DND-41 (cell line): ENCODE data around the gene LYRM1.

Experiments used
- ATAC-seq: fragments of 200-7000 bp; cut with Tn5 transposase; 3 replicates; pipeline ENCODE4 v1.9.1; 2021; ENCODE audit warnings: low read depth; ENCODE audit not compliant: insufficient read depth
- DNase-seq: peaks from one replicate; pipeline ENCODE4 v3.0.0-alpha.2; 2020
- H2AFZ ChIP-seq: 2 replicates; pipeline ENCODE4 v1.6.0; 2012; ENCODE audit warnings: low read depth, low read length
- H3K27ac ChIP-seq: 2 replicates; pipeline ENCODE4 v1.5.1; 2012; ENCODE audit warnings: low read length, inconsistent platforms
- H3K27me3 ChIP-seq: fragments of 200-600 bp; sonication (generic); 2 replicates; pipeline ENCODE4 v1.6.0; 2012; ENCODE audit warnings: low read length, mild to moderate bottlenecking, inconsistent platforms; ENCODE audit not compliant: insufficient read depth, poor library complexity
- H3K36me3 ChIP-seq: 2 replicates; pipeline ENCODE4 v1.5.1; 2012; ENCODE audit warnings: low read length, inconsistent platforms; ENCODE audit not compliant: insufficient read depth
- H3K4me1 ChIP-seq: 2 replicates; pipeline ENCODE4 v1.5.1; 2012; ENCODE audit warnings: mild to moderate bottlenecking, low read length; ENCODE audit not compliant: insufficient read depth
- H3K4me2 ChIP-seq: 2 replicates; pipeline ENCODE4 v1.6.0; 2012; ENCODE audit warnings: mild to moderate bottlenecking, moderate library complexity, low read length, inconsistent platforms; ENCODE audit not compliant: insufficient read depth
- H3K4me3 ChIP-seq, 2 experiments: fragments of 200-600 bp in 1 of 2; shearing (Covaris generic) in 1 of 2; 2 replicates each; pipeline ENCODE4 v1.5.1; 2012 to 2016; ENCODE audit warnings: inconsistent platforms in 2 of 2, low read length in 2 of 2, mild to moderate bottlenecking in 2 of 2, low read depth in 1 of 2, moderate library complexity in 1 of 2
- H3K79me2 ChIP-seq: 2 replicates; pipeline ENCODE4 v1.6.0; 2012; ENCODE audit warnings: low read length, inconsistent platforms; ENCODE audit not compliant: insufficient read depth
- H3K9ac ChIP-seq: 2 replicates; pipeline ENCODE4 v1.6.0; 2012; ENCODE audit warnings: low read depth, mild to moderate bottlenecking, inconsistent platforms, low read length, moderate library complexity
- H3K9me3 ChIP-seq: 2 replicates; pipeline ENCODE4 v1.5.1; 2012; ENCODE audit warnings: low read length, moderate library complexity, mild to moderate bottlenecking, inconsistent platforms; ENCODE audit not compliant: insufficient read depth, severe bottlenecking
- H4K20me1 ChIP-seq: 2 replicates; pipeline ENCODE4 v1.6.0; 2012; ENCODE audit warnings: low read length; ENCODE audit not compliant: insufficient read depth
- EZH2 ChIP-seq: IDR thresholded peaks from 3 replicates; pipeline ENCODE4 v1.6.1; 2012; ENCODE audit warnings: borderline replicate concordance, low read depth, mild to moderate bottlenecking, moderate library complexity, low read length, inconsistent platforms; ENCODE audit not compliant: severe bottlenecking
- TF ChIP-seq, protein P1 (sequence below): IDR thresholded peaks from 2 replicates; pipeline ENCODE4 v1.5.1; 2012; ENCODE audit warnings: borderline replicate concordance, low read length, moderate library complexity, mild to moderate bottlenecking; ENCODE audit not compliant: poor library complexity, severe bottlenecking; ENCODE audit errors: extremely low read depth

LYRM1 gene

DNA sequence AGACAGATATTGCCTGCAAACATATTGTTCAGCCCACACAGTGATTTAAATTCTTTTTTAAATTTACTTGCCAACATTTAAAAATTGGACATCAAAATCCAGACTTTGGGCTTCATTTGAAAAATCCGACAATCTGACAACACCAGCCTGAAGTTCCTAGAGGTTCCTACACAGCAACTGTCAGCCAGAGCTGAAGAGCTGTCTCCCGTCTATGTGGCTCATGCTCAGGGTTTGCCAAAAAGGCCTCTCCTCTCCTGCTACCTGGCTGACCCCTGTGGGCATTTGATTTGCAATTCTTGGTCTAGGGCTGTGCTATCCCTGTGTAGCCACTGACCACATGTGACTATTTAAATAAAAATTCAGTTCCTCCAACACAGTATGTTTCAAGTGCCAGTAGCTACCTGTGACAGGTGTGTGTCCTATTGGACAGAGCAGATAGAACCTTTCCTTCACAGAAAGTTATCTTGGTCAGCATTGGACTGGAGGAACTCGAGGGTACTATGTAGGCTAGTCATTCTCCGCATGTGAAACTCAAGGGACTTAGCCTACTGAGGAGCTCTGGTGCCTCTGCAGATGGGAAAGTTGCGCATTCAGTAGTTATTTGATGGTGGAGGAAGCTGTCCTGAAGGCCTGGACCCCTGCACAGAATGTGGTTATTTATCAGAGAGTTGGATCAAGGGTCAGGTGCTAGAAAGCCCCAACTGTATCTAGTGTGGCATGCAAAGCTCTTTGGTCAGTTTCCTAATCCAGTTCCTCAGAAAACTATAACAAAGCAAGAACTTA, 2.7 kb downstream of the LYRM1 start:
- Histone ChIP-seq H2AFZ (no peak overlapping the region), H3K27ac (peak overlapping the region; percentile 25; the same call in 1 of the 2 replicates), H3K9me3 (no peaks in the 10 kb centered on the region), H3K9ac (no peak overlapping the region), H3K4me2 (peak overlapping the region; percentile 33; the same call in 1 of the 2 replicates), H3K4me3 (no peak overlapping the region), H3K79me2 (peaks cover 19% of the 10 kb centered on the region), H3K27me3 (no peaks in the 10 kb centered on the region), H4K20me1 (0 out of 2 replicates have a peak, but pooled peaks cover 4% of the 10 kb centered on the region), H3K36me3 (no peaks in the 10 kb centered on the region; the same call in 1 of the 2 replicates), H3K4me1 (peaks cover 55% of the 10 kb centered on the region)
- ATAC-seq (no peak), DNase-seq (no peak)
- TF ChIP-seq, protein P1, sequence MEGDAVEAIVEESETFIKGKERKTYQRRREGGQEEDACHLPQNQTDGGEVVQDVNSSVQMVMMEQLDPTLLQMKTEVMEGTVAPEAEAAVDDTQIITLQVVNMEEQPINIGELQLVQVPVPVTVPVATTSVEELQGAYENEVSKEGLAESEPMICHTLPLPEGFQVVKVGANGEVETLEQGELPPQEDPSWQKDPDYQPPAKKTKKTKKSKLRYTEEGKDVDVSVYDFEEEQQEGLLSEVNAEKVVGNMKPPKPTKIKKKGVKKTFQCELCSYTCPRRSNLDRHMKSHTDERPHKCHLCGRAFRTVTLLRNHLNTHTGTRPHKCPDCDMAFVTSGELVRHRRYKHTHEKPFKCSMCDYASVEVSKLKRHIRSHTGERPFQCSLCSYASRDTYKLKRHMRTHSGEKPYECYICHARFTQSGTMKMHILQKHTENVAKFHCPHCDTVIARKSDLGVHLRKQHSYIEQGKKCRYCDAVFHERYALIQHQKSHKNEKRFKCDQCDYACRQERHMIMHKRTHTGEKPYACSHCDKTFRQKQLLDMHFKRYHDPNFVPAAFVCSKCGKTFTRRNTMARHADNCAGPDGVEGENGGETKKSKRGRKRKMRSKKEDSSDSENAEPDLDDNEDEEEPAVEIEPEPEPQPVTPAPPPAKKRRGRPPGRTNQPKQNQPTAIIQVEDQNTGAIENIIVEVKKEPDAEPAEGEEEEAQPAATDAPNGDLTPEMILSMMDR: no peak
- no peak for TF ChIP-seq EZH2

- Histone ChIP-seq H3K36me3 (no peaks in the 10 kb centered on the region; the same call in 1 of the 2 replicates), H2AFZ (no peak overlapping the region), H3K4me1 (peaks cover 50% of the 10 kb centered on the region), H3K79me2 (peaks cover 18% of the 10 kb centered on the region), H3K4me3 (no peak overlapping the region), H3K27ac (peak overlapping the region; percentile 25), H3K9ac (no peak overlapping the region), H4K20me1 (0 out of 2 replicates have a peak, but pooled peaks cover 4% of the 10 kb centered on the region), H3K27me3 (no peaks in the 10 kb centered on the region), H3K4me2 (peak overlapping the region; percentile 33; the same call in 1 of the 2 replicates), H3K9me3 (no peaks in the 10 kb centered on the region)
- ATAC-seq (no peak), DNase-seq (no peak)
- TF ChIP-seq, protein P1: no peak
- no peak for TF ChIP-seq EZH2
Observed at GRCh38 chr16:20903899-20904506, 3.4 kb downstream of the LYRM1 start.

DNA sequence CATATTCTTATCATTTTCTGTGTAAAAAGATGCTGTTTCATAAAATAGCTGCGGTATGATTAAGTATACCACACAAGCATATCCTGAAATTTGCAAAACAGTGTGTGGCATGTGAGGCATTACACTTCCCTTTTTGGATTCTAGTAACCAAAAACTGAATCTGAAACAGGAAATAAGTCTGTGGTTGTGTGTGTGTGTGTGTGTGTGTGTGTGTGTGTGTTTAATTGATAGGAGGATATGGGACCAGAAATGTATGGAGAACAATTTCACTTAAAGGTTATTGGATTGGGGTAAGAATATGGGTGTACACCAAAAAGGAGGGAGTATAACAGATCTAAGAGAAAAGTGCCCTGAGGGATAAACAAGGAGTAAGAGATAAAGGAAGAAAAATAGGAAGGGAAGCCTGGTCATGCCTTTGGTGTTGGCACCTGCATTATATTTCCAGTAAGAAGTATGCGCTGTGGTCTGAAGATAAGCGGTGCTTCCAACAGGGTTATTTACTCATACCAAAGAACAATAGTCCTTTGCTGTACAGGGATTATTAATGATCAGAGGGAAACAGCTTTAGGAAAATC, 4.0 kb downstream of the LYRM1 start:
- no peak overlapping the region for H2AFZ ChIP-seq
- DNase-seq (peak; percentile 42), ATAC-seq (no peak)
- no peak overlapping the region for H3K4me2 ChIP-seq
- H3K79me2 ChIP-seq: peaks cover 12% of the 10 kb centered on the region
- peaks cover 44% of the 10 kb centered on the region for H3K4me1 ChIP-seq
- TF ChIP-seq, protein P1: no peak
- no peak for TF ChIP-seq EZH2
- H3K36me3 ChIP-seq: no peaks in the 10 kb centered on the region; the same call in 1 of the 2 replicates
- no peaks in the 10 kb centered on the region for H3K27me3 ChIP-seq
- peak overlapping the region; percentile 5; the same call in 1 of the 2 replicates for H3K27ac ChIP-seq
- H3K9me3 ChIP-seq: no peaks in the 10 kb centered on the region
- no peak overlapping the region for H3K9ac ChIP-seq
- H4K20me1 ChIP-seq: 0 out of 2 replicates have a peak, but pooled peaks cover 4% of the 10 kb centered on the region
- H3K4me3 ChIP-seq: no peak overlapping the region
